ENCODE data around the gene ABHD17A.

ABHD17A gene

DNA sequence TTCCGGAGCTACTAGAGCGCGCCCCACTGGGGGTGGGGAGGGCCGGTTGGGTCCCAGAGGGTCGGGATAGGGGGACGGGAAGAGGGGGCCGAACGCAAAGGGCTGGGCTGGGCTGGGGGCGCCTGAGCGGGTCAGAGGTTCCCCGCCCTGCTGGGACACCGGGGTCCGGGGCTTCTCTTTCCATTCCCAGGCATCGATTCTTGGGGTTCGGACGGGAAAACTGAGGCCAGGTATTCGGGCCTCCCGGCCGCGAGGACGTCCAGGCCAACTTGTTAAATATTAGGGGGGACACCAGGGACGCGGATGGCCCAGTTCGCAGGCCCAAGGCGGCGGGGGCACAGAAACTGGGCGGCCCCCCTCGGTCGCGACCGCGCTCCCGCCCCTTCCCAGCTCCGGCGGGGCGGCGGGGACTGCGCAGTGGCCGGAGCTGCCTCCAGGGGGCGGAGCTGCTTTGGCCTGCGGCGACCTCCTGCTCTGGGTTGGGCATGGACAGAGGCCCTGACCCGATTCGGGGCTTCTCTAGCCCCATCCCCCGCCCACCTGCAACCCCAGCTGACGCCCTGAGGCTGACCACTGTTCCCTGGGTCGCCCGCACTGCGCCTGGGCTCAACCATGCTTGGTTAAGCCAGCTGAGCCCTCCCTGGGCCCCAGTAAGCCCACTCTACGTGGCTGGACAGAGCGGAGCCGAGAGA is 20.7 kb downstream of the ABHD17A start:
- TF ChIP-seq, protein P1, sequence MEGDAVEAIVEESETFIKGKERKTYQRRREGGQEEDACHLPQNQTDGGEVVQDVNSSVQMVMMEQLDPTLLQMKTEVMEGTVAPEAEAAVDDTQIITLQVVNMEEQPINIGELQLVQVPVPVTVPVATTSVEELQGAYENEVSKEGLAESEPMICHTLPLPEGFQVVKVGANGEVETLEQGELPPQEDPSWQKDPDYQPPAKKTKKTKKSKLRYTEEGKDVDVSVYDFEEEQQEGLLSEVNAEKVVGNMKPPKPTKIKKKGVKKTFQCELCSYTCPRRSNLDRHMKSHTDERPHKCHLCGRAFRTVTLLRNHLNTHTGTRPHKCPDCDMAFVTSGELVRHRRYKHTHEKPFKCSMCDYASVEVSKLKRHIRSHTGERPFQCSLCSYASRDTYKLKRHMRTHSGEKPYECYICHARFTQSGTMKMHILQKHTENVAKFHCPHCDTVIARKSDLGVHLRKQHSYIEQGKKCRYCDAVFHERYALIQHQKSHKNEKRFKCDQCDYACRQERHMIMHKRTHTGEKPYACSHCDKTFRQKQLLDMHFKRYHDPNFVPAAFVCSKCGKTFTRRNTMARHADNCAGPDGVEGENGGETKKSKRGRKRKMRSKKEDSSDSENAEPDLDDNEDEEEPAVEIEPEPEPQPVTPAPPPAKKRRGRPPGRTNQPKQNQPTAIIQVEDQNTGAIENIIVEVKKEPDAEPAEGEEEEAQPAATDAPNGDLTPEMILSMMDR (IDR thresholded peaks at IDR 0.05; ENCODE audit: low read depth, low read length), result peak; percentile 62
- no peak for DNase-seq (ENCODE audit: extremely low read depth, low read depth)

DNA sequence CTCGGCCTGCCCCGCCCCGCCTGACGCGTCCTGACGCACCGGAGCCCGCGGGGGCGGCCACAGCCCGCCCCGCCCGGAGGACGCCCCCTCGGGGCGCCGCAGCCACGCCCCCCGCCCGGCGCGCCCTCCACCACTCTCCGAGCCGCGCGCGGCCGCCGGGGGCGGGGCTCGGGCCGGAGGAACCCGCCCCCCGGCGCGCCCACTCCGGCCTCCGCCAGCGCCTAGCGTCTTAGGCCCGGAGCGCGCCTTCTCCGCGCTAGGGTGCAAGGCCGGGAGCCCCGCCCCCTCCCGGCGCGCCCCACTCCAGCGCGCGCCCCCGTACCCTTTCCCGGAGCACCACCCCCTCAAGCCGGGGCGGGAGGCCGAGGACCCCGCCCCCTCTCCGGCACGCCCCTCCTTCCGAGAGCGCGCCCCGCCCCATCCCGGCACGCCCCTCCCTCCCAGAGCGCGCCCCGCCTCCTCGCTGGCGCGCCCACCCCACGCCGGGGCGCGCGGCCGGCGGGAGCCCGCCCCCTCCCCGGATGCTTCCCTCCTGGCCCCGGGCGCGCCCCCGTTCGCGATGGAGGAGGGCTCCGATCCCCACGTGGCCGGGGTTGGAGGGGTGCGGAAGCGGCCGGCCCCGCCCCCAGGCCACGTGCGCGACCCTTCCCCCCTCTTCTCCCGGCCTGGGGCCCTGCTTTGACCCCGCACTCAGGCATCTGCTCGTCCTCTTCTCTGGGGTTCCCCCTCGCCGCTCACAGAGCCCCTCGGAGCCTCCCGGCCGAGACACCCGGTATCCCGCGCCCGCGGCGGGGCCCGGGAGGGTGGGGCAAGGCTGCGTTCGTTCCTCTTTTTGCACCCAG is 21.4 kb downstream of the ABHD17A start:
- DNase-seq (ENCODE audit: extremely low read depth, low read depth), result peak; percentile 90

DNA sequence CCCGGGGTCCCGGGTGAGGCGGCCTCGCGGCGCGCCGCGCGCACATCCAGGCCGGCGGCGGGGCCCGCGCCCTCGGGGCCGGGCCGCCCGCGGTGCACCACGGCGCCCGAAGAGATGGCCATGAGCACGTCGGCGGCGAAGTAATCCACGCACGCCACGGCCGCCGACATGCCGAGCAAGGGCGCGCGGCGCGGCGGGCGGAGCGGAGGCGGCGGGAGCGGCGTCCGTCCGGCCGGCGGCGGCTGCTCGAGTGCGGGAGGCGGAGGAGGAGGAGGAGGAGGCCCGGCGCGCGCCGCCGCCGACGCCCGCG is 22.0 kb downstream of the ABHD17A start, which contains the start of gene KLF16:
KLF16 (minus strand) TSS at position 252 of the 310 bp plus-strand sequence; CDS start at position 170, 82 bp downstream.
- DNase-seq (ENCODE audit: extremely low read depth, low read depth), result no peak
- TF ChIP-seq, protein P1 (IDR thresholded peaks at IDR 0.05; ENCODE audit: low read depth, low read length), result no peak

More for the DNA sequence above, 21.4 kb downstream of the ABHD17A start:
- TF ChIP-seq, protein P1 (IDR thresholded peaks at IDR 0.05; ENCODE audit: low read depth, low read length), result no peak

DNA sequence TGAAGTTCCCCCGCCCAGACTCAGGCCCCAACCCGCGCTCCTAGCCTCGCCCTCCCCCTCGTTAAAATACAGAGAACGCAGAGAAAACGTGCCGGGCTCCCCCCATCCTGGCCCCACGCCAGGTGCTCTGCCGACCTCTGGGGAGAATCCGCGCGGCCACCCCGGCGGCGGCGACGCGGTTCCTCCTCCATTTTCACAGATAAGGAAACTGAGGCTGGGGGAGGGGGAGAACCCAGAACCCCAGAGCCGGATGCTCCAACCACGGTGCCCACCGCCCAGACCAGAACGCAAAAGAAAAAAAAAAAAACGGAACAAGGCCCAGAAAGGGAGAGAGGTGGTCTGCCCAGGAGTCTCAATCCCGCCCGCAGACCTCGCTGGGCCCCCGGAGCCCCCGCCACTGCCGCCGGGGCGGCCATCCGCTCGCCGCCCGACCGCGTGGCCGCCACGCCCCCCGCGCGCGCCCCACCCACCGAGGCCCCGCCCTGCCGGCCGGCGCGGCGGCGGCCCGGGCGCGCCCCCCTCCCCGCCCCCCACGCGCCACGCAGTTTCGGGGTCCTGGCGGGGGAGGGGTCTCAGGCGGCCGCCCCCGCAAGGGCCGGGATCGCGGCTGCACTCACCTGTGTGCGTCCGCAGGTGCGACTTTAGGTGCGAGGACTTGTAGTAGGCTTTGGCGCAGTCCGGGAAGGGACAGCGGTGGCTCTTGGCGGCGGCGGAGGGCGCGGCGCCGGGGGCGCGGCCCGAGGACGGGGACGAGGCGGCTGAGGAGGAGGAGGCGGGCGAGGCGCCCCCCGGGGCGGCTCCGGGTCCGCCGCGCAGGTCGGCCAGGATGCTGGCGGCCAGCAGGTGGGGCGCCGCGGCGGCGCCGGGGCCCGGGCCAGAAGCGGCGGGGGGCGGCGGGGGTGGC is 22.6 kb downstream of the ABHD17A start:
- no peak for DNase-seq (ENCODE audit: extremely low read depth, low read depth)
- TF ChIP-seq, protein P1 (IDR thresholded peaks at IDR 0.05; ENCODE audit: low read depth, low read length), result no peak

DNA sequence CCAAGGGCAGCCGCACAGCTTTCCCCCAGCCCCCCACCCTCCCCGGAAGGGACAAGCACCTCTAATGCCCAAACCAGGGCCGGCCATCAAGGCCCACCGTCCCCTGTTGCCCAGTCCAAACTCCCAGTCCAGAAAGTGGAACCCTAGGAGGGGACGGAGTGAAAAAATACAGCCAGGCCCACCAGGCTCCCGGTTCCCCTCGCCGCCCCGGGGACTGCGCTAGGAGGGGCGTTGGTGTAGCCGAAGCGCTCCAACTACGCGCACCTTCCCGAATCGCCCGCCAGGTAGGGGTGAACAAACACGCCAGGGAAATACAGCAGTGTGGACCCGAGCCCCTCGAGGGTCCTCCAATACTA is 23.2 kb downstream of the ABHD17A start:
- TF ChIP-seq, protein P1 (IDR thresholded peaks at IDR 0.05; ENCODE audit: low read depth, low read length), result no peak
- no peak for DNase-seq (ENCODE audit: extremely low read depth, low read depth)

DNA sequence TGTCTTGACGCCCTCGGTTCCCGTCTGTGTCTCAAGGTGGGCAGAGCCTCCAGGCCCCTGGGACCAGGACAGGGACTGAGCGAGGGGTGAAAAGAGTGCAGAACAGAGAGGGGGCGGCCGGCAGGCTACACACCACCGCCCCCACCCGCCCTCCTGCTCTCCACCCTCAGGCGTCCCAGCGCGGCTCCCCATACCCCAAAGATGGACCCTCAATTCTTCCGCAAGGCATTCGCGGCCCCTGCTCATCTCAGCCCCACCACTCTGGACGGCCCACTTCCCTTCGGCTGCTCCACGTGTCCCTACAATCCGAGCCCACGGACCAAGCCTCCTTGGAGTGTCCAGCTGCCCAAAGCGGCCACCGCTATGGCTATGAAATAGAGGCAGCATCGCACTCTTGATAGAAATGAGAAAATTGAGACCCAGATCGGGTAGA is 23.7 kb downstream of the ABHD17A start:
- TF ChIP-seq, protein P1 (IDR thresholded peaks at IDR 0.05; ENCODE audit: low read depth, low read length), result no peak
- no peak for DNase-seq (ENCODE audit: extremely low read depth, low read depth)

All from AG09319 (cell line).